HL-60 (cell line): Measurements from ENCODE around the gene FOXP2.

Experiments
- DNase-seq, 2 experiments: peaks; one replicate each; pipeline ENCODE4 v3.0.0-alpha.2; 2010 to 2020; ENCODE audit warnings: low read depth in 1 of 2, low spot score in 1 of 2
- H3K27ac ChIP-seq: fragments of 250-450 bp; sonication (Bioruptor Pico); replicated peaks from 2 replicates; pipeline ENCODE4 v1.5.1; 2020; ENCODE audit warnings: mild to moderate bottlenecking, moderate library complexity
- H3K27me3 ChIP-seq: fragments of 250-450 bp; sonication (Bioruptor Pico); 2 replicates; pipeline ENCODE4 v1.5.1; 2021; ENCODE audit warnings: mild to moderate bottlenecking, moderate library complexity; ENCODE audit not compliant: insufficient read depth, poor library complexity, severe bottlenecking
- H3K4me3 ChIP-seq: replicated peaks from 2 replicates; pipeline ENCODE4 v1.5.1; 2011; ENCODE audit warnings: mild to moderate bottlenecking, control low read depth, low read length; ENCODE audit not compliant: insufficient read depth
- CTCF ChIP-seq: IDR thresholded peaks from one replicate; pipeline ENCODE4 v1.5.1; 2011; ENCODE audit warnings: low read length, control low read depth, inconsistent platforms; ENCODE audit not compliant: insufficient read depth
- GABPA ChIP-seq: IDR thresholded peaks from 2 replicates; pipeline ENCODE4 v1.6.1; 2012; ENCODE audit warnings: low read depth
- POLR2AphosphoS5 ChIP-seq: IDR thresholded peaks from 2 replicates; pipeline ENCODE4 v1.6.1; 2012; ENCODE audit warnings: low read depth
- REST ChIP-seq: IDR thresholded peaks from 2 replicates; pipeline ENCODE4 v1.6.1; 2012; ENCODE audit warnings: low read depth; ENCODE audit not compliant: insufficient replicate concordance
- SPI1 ChIP-seq: IDR thresholded peaks from 2 replicates; pipeline ENCODE4 v1.6.1; 2012; ENCODE audit warnings: low read depth, mild to moderate bottlenecking, borderline replicate concordance

FOXP2 gene

GRCh38 chr7:114426382-114426781, 11.8 kb downstream of the FOXP2 start:
- Histone ChIP-seq H3K4me3 (no peak overlapping the region), H3K27me3 (no peaks in the 10 kb centered on the region), H3K27ac (no peak overlapping the region)
- TF ChIP-seq GABPA (no peak), REST (no peak), SPI1 (no peak), POLR2AphosphoS5 (no peak), CTCF (no peak)
- DNase-seq: no peak

GRCh38 chr7:114426824-114427223, 12.2 kb downstream of the FOXP2 start:
- no peak for DNase-seq

GRCh38 chr7:114428211-114428610, 13.6 kb downstream of the FOXP2 start:
- Histone ChIP-seq H3K27ac (no peak overlapping the region), H3K4me3 (no peak overlapping the region), H3K27me3 (no peaks in the 10 kb centered on the region)
- TF ChIP-seq CTCF (no peak), SPI1 (no peak)
- no peak for DNase-seq

More at GRCh38 chr7:114426824-114427223, 12.2 kb downstream of the FOXP2 start:
- no peak for TF ChIP-seq SPI1
- no peak for TF ChIP-seq REST
- no peak for TF ChIP-seq CTCF
- TF ChIP-seq POLR2AphosphoS5: no peak
- TF ChIP-seq GABPA: no peak
- H3K27ac ChIP-seq: no peak overlapping the region
- H3K4me3 ChIP-seq: no peak overlapping the region
- H3K27me3 ChIP-seq: no peaks in the 10 kb centered on the region

GRCh38 chr7:114431189-114431588, 16.6 kb downstream of the FOXP2 start:
- no peak for DNase-seq
- no peak overlapping the region for H3K4me3 ChIP-seq
- H3K27me3 ChIP-seq: no peaks in the 10 kb centered on the region

More at GRCh38 chr7:114431189-114431588, 16.6 kb downstream of the FOXP2 start:
- no peak overlapping the region for H3K27ac ChIP-seq
- TF ChIP-seq POLR2AphosphoS5 (no peak), CTCF (no peak), SPI1 (no peak), GABPA (no peak), REST (no peak)
